GM18526 (cell line): ENCODE measurements around the gene RAB4A.

Experiments
- POLR2A ChIP-seq: IDR thresholded peaks from 3 replicates; pipeline ENCODE4 v1.6.1; 2011; ENCODE audit not compliant: insufficient read length; ENCODE audit errors: extremely low read depth

RAB4A gene

DNA sequence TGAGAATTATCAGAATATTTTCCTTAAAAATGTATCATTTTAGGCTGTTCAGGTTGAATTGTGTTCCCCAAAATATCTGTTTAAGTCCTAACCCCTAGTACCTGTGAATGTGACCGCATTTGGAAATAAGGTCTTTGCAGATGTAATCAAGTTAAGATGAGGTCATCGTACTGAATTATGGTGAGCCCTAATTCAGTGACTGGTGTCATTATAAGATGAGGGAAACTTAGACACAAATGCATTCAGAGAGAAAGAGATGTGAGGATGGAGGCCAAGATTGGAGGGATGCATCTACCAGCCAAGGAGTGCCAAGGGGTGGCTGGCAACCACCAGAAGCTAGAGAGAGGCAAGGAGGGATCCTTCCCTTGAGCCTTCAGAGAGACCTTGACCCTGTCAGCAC is 4.1 kb downstream of the RAB4A start:
- TF ChIP-seq POLR2A = no peak

DNA sequence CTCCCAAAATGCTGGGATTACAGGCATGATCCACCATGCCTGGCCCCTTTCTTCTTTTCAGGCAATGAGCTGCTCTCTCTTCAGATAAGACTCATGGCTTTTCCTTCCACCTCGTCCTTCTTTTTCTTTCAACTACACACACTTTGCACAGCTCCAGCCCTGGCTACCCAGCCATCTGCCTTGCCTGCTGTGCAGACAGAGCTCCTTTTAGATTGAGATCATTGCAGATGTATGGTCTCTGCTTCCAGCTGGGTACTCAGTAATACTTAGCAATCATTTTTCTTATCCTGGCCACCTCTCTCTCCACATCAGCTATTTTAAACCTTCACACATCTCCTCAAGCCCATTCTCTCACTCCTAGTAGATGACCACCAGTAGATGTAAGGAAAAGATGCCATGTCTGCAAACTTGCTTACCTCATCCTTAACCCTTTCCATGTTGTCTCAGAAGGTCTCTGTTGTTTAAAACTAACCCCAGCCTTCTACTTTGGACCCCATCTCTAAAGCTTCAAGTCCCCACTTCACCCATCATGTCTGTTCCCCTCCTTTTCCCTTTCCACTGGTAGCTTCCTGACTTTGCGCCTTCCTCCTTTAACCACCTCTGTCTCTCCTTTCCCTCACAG is 7.3 kb downstream of the RAB4A start:
- TF ChIP-seq POLR2A = no peak

DNA sequence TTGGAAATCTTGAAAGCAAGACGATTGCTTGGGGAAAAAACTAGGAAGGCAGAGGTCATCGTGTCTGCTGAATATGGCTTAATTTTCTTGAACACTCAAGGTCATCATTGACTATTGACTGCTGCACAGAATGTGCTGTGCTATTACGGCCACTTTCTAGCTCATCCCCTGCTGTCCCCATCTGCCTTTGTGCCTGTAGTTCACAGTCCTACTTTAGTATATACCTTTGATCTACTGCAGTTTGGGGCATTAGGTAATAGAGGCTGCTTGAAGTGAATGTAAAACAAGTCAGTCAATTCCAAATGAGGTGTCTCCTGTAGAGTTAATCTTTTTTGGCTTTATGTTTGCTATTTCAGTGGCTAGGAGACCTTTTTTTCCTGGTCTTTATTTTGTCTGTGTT is 8.3 kb downstream of the RAB4A start:
- TF ChIP-seq POLR2A = no peak

DNA sequence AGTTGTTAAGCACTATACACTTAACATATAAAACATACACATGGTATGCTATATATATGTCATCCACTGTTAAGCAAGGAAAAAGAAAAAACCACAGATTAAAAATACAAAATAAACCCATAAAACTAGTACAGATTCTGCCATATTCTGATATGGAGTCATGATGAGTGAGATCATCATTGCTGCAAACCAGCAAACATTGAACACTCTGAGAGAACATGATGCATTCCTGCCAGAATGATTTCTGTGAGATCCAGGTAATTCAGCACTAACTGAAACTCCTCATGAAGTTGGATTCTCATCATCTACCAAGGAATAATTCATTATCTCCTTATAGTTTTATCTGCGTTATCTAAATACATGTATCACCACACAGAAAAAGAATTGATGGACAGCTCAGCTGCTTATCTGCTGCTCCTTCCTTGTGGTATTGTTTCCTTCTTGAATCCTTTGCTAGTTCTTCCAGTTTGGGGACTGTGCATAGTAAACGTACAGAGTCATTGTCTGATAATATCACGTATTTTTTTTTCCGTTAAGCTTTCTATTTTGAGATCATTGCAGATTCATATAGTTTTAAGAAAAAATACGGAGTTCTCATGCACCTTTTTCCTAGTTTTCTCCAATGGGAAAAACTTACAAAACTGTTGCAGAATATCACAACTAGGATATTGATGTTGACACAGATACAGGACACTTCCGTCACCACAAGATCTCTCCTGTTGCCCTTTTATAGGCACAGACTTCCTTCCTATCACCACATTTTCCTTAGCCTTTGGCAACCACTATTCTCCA is 9.3 kb downstream of the RAB4A start:
- TF ChIP-seq POLR2A = no peak

DNA sequence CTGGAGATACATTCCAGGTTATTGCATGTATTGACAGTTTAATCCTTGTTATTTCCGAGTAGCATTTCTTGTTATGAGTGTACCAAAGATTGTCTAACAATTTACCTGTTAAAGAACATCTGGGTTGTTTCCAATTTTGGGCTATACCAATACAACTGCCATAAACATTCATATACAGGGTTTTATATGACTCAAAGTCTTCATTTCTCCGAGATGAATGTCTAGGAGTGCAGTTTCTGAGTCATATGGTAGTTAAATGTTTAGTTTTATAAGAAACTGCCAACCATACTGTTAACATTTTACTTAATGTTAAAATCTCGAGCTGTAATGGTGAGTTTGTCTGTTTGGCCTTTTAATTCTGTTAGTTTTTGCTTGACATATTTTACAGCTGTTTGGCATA is 10.0 kb downstream of the RAB4A start:
- no peak for TF ChIP-seq POLR2A

DNA sequence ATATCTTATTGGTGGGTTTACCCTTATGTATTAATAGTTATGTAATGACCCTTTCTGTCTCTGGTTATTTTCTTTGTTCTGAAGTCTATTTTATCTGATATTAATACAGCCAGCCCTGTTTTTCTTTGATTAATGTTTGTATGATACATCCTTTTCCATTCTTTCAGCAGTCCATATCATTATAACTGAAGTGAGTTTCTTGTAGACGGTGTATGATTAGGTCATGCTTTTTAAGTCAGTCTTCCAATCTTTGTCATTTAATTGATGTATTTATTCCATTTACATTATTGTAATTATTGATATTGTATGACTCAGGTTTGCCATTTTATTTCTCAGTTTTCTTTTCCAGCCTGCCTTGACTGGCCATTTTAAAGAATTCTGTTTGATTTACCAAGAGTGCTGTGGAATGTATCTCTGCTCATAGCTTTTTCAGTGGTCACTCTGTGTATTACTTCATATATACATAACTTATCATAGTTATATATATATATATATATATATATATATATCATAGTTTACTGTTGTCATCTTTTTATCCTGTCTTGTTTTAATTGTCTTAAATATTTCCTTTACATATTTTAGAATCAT is 10.5 kb downstream of the RAB4A start:
- TF ChIP-seq POLR2A = no peak

DNA sequence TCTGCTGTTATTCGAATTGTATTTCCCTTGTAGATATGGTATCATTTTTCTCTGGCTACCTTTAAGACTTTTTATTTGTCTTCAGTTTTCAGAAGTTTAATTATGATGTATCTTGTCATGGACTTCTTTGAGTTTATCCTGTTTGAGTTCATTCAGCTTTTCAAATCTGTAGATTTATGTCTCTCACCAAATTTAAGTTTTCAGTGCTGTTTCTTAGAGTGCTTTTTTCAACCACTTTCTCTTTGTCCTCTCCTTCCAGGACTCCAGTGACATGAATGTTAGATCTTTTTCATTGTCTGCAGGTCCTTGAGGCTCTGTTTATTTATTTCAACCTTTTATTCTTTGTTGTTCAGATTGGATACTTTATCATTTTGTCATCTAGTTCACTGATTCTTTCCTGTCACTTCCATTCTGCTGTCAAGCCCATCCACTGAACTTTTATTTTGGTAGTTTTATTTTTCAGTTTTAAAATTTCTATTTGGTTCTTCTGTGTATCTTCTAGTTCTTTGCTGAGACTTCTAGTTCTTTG is 11.4 kb downstream of the RAB4A start:
- no peak for TF ChIP-seq POLR2A

DNA sequence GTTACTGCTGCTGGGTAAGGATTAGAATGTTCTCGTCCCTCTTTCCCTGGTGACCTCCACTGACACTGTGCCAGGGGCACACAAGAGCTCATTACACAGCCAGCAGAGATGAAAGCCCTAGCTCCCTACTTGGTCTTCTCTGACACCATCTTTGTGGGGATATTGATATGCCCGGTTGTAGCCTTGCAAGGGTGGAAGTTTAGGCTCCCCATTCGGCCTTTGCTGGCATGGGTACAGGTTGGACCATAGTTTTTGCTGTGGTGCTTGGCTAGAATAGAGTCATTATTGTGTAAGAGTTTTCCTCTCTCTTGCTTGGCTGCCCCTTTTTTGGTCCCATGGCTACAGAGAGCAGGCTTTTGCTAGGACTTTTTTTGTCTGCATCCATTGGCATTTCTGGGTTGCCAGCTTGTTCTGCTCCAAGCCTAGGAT is 12.3 kb downstream of the RAB4A start:
- no peak for TF ChIP-seq POLR2A

DNA sequence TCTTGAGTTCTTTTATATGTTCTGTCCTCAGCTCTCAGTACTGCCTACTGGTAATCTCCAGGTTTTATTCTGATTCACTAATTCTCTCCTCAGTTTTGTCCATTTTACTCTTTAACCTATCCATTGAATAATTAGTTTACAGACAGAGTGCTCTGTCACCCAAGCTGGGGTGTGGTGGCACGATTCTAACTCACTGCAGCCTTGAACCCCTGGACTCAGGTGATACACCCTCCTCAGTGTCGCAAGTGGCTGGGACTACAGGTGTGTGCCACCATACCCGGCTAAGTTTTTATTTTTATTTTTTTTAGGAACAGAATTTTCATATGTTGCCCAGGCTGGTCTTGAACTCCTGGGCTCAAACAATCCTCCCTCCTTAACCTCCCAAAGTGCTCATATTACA is 14.0 kb downstream of the RAB4A start:
- no peak for TF ChIP-seq POLR2A

DNA sequence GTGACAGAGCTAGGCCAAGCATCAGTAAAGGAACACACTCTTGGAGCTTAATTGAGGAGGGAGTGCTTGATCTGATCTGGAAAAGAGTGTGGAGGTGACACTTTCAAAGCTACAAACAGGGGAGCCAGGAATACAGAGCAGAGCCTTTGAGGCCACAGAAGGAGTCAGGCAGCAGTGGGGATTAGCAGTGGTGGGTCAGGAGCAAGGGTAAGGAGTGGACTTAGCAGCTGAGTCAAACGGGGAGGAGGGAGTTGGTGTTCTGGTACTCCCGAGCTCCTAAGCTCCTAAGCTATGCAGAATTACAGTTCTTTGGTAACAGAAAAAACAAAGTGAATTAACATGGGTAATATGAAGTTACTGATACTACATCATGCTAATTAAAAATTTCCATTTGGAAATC is 14.5 kb downstream of the RAB4A start:
- TF ChIP-seq POLR2A = no peak

DNA sequence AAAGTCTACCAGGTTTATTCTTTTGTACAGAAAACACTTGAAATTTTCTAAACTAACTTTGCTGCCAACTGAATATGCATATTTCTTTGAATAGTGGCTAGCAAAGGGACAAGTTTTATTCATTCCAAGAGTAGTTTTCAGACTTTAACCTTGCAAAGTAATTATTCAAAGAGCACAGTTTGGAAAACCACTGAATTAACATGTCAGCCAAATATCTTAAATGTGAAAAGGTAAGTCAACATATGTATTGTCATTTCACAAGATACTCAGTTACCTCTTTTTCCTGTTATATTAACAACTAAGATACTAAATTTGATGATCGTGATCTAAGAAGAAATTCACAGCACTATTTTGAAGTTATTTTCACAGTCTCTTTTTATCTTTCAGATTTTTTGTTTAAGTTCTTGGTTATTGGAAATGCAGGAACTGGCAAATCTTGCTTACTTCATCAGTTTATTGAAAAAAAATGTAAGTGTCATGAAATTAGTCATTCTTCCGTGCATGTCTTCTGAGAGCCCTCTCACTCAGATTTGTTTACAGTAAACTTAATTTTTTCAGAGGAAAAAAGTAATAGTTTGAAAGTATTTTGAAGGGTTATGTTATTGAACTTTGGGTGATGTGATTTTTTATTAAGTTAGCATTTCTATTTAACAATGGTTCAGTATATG is 15.3 kb downstream of the RAB4A start:
- no peak for TF ChIP-seq POLR2A

DNA sequence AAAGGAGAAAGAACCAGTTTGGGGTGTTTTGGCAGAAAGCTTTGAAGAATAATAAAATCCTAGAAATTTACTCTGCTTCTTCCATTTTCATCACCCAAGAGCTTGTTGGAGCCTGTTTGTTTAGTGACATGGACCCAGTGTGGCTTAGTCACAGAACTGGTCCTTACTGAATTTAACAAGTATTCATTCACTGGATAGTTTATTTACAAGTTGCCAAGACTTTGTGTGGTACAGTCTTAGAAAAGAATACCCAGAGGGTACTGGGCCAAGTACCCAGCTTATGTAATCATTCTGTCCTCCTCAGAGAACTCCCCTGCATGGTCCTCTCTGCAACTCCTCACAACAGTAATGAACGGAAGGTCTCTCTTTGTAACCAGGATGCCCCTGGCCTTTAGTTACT is 16.4 kb downstream of the RAB4A start:
- no peak for TF ChIP-seq POLR2A

DNA sequence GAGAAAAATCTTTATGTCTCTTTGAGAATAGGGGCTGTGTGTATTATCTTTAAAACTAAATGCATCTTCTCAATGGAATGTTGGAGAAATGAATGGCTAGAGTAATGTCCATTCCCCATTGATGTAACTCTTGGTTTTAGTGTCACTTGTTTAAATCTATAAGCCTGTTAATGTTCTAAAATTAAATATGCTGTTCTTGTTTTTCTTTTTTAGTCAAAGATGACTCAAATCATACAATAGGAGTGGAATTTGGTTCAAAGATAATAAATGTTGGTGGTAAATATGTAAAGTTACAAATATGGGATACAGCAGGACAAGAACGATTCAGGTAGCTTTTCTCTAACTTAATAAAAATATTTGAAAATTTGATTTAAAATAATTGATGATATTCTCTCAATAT is 17.6 kb downstream of the RAB4A start:
- no peak for TF ChIP-seq POLR2A

DNA sequence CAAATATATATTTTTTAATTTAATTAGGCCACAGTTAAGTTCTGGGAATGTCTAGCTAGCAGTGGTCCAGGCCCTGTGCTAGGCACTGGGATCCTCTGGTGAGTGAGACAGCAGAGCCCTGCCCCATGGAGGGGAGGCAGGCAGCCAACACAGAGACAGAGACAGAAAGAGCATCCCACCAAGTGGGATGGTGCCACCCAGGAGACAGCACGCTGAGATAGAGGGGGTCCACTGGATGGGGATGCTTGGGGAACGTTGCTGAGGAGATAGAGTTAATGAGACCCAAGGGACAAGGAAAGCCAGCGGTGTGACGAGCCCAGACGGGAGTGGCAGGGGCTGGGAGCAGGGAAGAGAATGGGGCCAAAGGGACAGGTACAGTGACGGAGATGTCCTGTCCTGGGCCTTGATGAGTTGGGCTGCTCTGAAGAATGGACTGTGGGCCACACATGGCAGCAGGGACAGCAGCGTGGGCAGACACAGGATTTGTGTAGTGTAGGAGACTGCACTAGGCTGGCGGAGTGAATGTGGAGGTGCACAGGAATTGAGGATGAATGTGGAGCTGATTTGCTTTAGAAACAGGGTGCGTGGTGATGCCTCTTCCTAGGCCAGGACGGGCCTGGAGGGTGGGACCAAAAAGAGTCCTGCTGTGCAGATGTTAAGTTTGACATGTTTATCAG is 22.8 kb downstream of the RAB4A start:
- no peak for TF ChIP-seq POLR2A

DNA sequence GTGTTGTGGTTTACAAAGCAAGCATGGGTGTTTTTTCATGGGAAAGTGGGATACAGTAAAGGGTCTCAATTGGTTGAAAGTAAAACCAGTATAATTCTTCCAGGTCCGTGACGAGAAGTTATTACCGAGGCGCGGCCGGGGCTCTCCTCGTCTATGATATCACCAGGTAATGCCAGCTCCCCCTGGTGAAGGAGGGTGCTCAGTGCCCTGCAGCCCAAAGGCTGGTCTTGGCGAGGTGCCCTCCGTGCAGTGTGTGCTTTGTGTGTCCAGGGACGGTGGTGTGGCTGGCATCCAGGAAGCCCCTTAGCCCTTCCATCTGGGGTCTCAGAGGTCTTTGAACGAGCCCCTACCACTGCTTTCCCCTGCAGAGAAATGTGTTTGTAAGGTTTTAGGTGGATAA is 24.8 kb downstream of the RAB4A start:
- TF ChIP-seq POLR2A = no peak
